T-cell (primary cell): ENCODE data around the gene NCAM2. TPM values are rescaled to one million over a fixed set of nuclear protein-coding genes. Genes with fewer than 3 reads are reported as not detected.
"Not testable (repeated sequence)": the region's sequence is repeated elsewhere in the genome, so short reads cannot be mapped to it uniquely, and the experiment has no call there.

Experiments used
- ATAC-seq, 4 experiments: fragments of 200-7000 bp in 3 of 4; fragments of 150-1000 bp in 1 of 4; cut with Tn5 transposase; replicated peaks in 1 of 4; 1 replicate in 3 of 4; 2 replicates in 1 of 4; pipeline ENCODE4 v1.10.0; 2021; ENCODE audit warnings: moderate library complexity in 3 of 4, mild to moderate bottlenecking in 2 of 4, moderate number of reproducible peaks in 1 of 4
- CTCF ChIA-PET, 2 donors: fragments of 300-600 bp; sonication (Branson Sonifier 250); formaldehyde crosslinking; loops; one replicate each; lab custom pipeline; 2022; ENCODE audit warnings: antibody characterized with exemption in 2 of 2; lab: Charles Lee
- POLR2A ChIA-PET, 2 donors: fragments of 300-600 bp; sonication (Branson Sonifier 250); formaldehyde crosslinking; loops; one replicate each; lab custom pipeline; 2022; ENCODE audit warnings: antibody characterized with exemption in 2 of 2; lab: Charles Lee
- DNase-seq, 35 experiments: peaks; one replicate each; pipeline versions ENCODE4 v3.0.0 to v3.0.0-alpha.2; 2013 to 2023
- H3K27ac ChIP-seq: one replicate; pipeline ENCODE4 v1.5.1; 2013; ENCODE audit warnings: low read length
- H3K27me3 ChIP-seq, 2 experiments: replicated peaks in 1 of 2; 1 replicate in 1 of 2; 2 replicates in 1 of 2; pipeline versions ENCODE4 v1.6.1 to v1.7.0; 2013; ENCODE audit warnings: low read length in 1 of 2, mixed read lengths in 1 of 2; ENCODE audit not compliant: control insufficient read depth in 2 of 2, insufficient read depth in 2 of 2; ENCODE audit errors: extremely low read depth in 1 of 2
- H3K36me3 ChIP-seq, 2 donors: 1 replicate in 1 of 2; 2 replicates in 1 of 2; pipeline versions ENCODE4 v1.6.1 to v1.7.0; 2013; ENCODE audit warnings: low read length in 1 of 2; ENCODE audit not compliant: control insufficient read depth in 2 of 2, insufficient read depth in 1 of 2; ENCODE audit errors: extremely low read depth in 1 of 2
- H3K4me1 ChIP-seq, 2 experiments: 1 replicate in 1 of 2; 2 replicates in 1 of 2; pipeline versions ENCODE4 v1.6.1 to v1.7.0; 2013; ENCODE audit warnings: low read length in 2 of 2, mixed read lengths in 1 of 2; ENCODE audit not compliant: insufficient read depth in 2 of 2, control insufficient read depth in 1 of 2; ENCODE audit errors: extremely low read depth in 1 of 2
- H3K4me3 ChIP-seq, 2 donors: 1 replicate in 1 of 2; 2 replicates in 1 of 2; pipeline versions ENCODE4 v1.5.1 to v1.7.0; 2013; ENCODE audit warnings: mild to moderate bottlenecking in 2 of 2, low read length in 1 of 2, moderate library complexity in 1 of 2; ENCODE audit not compliant: control insufficient read depth in 1 of 2; ENCODE audit errors: extremely low read depth in 1 of 2
- H3K9me3 ChIP-seq: 2 replicates; pipeline ENCODE4 v1.7.0; 2013
- H3K27ac Mint-ChIP-seq, 2 donors: one replicate each; pipeline ENCODE4 v1.8.0; 2020 to 2021; ENCODE audit warnings: mild to moderate bottlenecking in 2 of 2, mixed read lengths in 2 of 2
- H3K27me3 Mint-ChIP-seq, 2 donors: one replicate each; pipeline ENCODE4 v1.8.0; 2021 to 2022; ENCODE audit warnings: mixed read lengths in 2 of 2
- H3K36me3 Mint-ChIP-seq: one replicate; pipeline ENCODE4 v1.8.0; 2021; ENCODE audit warnings: mixed read lengths
- H3K4me1 Mint-ChIP-seq, 3 donors: one replicate each; pipeline ENCODE4 v1.8.0; 2020 to 2022; ENCODE audit warnings: mixed read lengths in 3 of 3, mild to moderate bottlenecking in 1 of 3
- H3K4me3 Mint-ChIP-seq, 3 donors: one replicate each; pipeline ENCODE4 v1.8.0; 2020 to 2022; ENCODE audit warnings: mild to moderate bottlenecking in 3 of 3, mixed read lengths in 3 of 3, moderate library complexity in 3 of 3
- H3K9me3 Mint-ChIP-seq, 3 donors: one replicate each; pipeline ENCODE4 v1.8.0; 2020 to 2022; ENCODE audit warnings: mixed read lengths in 3 of 3
- WGBS: methylation state at CpG from one replicate; pipeline ENCODE4 v1.1.5; 2013; ENCODE audit warnings: missing lambda C conversion rate; ENCODE audit not compliant: insufficient coverage; 5-methylcytosine and 5-hydroxymethylcytosine counted together
- total RNA-seq, 35 experiments: library from RNA in 6 of 35; stranded (reverse) in 6 of 35; fragments of 120-200 nt in 1 of 35; gene quantifications; one replicate each; pipeline versions ENCODE4 v1.2.1 to v1.2.4 and lab custom pipeline; 2013 to 2026

The NCAM2 gene
- total RNA-seq, 5 donors from 2014 or later (not counting 1 experiment from before 2014, with no cell fraction given): 0.41 to 0.46 TPM; not detected in 3

DNA sequence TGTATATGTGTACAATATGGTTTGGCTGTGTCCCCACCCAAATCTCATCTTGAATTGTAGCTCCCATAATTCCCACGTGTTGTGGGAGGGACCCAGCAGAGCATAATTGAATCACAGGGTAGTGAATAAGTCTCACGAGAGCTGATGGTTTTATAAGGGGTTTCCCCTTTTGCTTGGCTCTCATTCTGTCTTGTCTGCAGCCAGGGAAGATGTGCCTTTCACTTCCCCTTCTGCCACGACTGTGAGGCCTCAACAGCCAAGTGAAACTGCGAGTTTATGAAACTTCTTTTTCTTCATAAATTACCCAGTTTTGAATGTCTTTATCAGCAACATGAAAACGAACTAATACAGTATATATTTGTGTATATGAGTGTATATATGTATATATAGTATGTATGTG is 406.1 kb downstream of the NCAM2 start:
- no CpG with 5 or more reads among the region's 5 CpGs for WGBS
- H3K4me1 ChIP-seq, H3K36me3 ChIP-seq, CTCF ChIA-PET, DNase-seq, H3K4me3 ChIP-seq, H3K27ac ChIP-seq, H3K27me3 Mint-ChIP-seq, H3K9me3 ChIP-seq, H3K27me3 ChIP-seq, H3K4me3 Mint-ChIP-seq, ATAC-seq, POLR2A ChIA-PET, H3K36me3 Mint-ChIP-seq, H3K27ac Mint-ChIP-seq, H3K4me1 Mint-ChIP-seq: not testable (repeated sequence)
- peaks cover 9 to 27% (median 14%) of the 10 kb centered on the region in 3 donors for H3K9me3 Mint-ChIP-seq

GRCh38 chr21:21406921-21407320 is 408.7 kb downstream of the NCAM2 start:
- Histone ChIP-seq H3K36me3 (no peaks in the 10 kb centered on the region), H3K4me1 (no peaks in the 10 kb centered on the region), H3K9me3 (peaks cover 5% of the 10 kb centered on the region), H3K4me3 (no peak overlapping the region), H3K27me3 (no peaks in the 10 kb centered on the region), H3K27ac (no peak overlapping the region)
- POLR2A ChIA-PET: no interaction called here
- WGBS: no CpG with 5 or more reads among the region's 3 CpGs
- Mint-ChIP-seq H3K27me3 (no peaks in the 10 kb centered on the region), H3K27ac (no peak overlapping the region), H3K9me3 (peaks cover 9 to 18% (median 11%) of the 10 kb centered on the region in 3 donors), H3K4me3 (no peak overlapping the region), H3K4me1 (no peaks in the 10 kb centered on the region), H3K36me3 (no peaks in the 10 kb centered on the region)
- ATAC-seq: no peak
- no peak for DNase-seq
- CTCF ChIA-PET: no interaction called here

- H3K4me1 Mint-ChIP-seq: no peaks in the 10 kb centered on the region
- H3K36me3 Mint-ChIP-seq: no peaks in the 10 kb centered on the region
- Histone ChIP-seq H3K36me3 (no peaks in the 10 kb centered on the region), H3K4me3 (no peak overlapping the region), H3K9me3 (peaks cover 3% of the 10 kb centered on the region), H3K4me1 (no peaks in the 10 kb centered on the region), H3K27ac (no peak overlapping the region), H3K27me3 (no peaks in the 10 kb centered on the region)
- H3K9me3 Mint-ChIP-seq: peaks cover 3 to 11% (median 7%) of the 10 kb centered on the region in 3 donors
- POLR2A ChIA-PET: no interaction called here
- H3K27ac Mint-ChIP-seq: no peak overlapping the region
- ATAC-seq (no peak), DNase-seq (no peak)
- no peaks in the 10 kb centered on the region for H3K27me3 Mint-ChIP-seq
- 100% methylated on average over 2 of the region's 6 CpGs for WGBS
- CTCF ChIA-PET: no interaction called here
- no peak overlapping the region for H3K4me3 Mint-ChIP-seq
Observed at GRCh38 chr21:21412096-21412495, 413.9 kb downstream of the NCAM2 start.

- Histone ChIP-seq H3K27ac (no peak overlapping the region), H3K4me1 (no peaks in the 10 kb centered on the region), H3K27me3 (no peaks in the 10 kb centered on the region), H3K36me3 (no peaks in the 10 kb centered on the region), H3K4me3 (no peak overlapping the region), H3K9me3 (peaks cover 3% of the 10 kb centered on the region)
- Mint-ChIP-seq H3K27me3 (no peaks in the 10 kb centered on the region), H3K9me3 (peaks cover 3 to 14% (median 7%) of the 10 kb centered on the region in 3 donors), H3K4me1 (no peaks in the 10 kb centered on the region), H3K4me3 (no peak overlapping the region), H3K27ac (no peak overlapping the region), H3K36me3 (no peaks in the 10 kb centered on the region)
- DNase-seq (no peak), ATAC-seq (no peak)
- ChIA-PET CTCF (no interaction called here), POLR2A (no interaction called here)
- no CpG with 5 or more reads among the region's 1 CpG for WGBS
Observed at GRCh38 chr21:21415741-21416140, 417.5 kb downstream of the NCAM2 start.

GRCh38 chr21:21434944-21435343 is 436.7 kb downstream of the NCAM2 start:
- H3K4me1 Mint-ChIP-seq: no peaks in the 10 kb centered on the region
- no CpG with 5 or more reads among the region's 1 CpG for WGBS
- no peak overlapping the region for H3K27ac ChIP-seq
- no peak overlapping the region for H3K27ac Mint-ChIP-seq
- peaks cover 2 to 25% (median 4%) of the 10 kb centered on the region in 3 donors for H3K9me3 Mint-ChIP-seq
- ChIA-PET POLR2A (no interaction called here), CTCF (no interaction called here)
- no peak for ATAC-seq
- H3K36me3 Mint-ChIP-seq: no peaks in the 10 kb centered on the region
- no peaks in the 10 kb centered on the region for H3K9me3 ChIP-seq
- H3K4me3 Mint-ChIP-seq: no peak overlapping the region
- H3K4me3 ChIP-seq: no peak overlapping the region
- no peaks in the 10 kb centered on the region for H3K36me3 ChIP-seq
- DNase-seq: no peak
- no peaks in the 10 kb centered on the region for H3K4me1 ChIP-seq
- H3K27me3 ChIP-seq: no peaks in the 10 kb centered on the region
- no peaks in the 10 kb centered on the region for H3K27me3 Mint-ChIP-seq

- no peak for ATAC-seq
- no peaks in the 10 kb centered on the region for H3K4me1 Mint-ChIP-seq
- no peak overlapping the region for H3K27ac Mint-ChIP-seq
- Histone ChIP-seq H3K36me3 (no peaks in the 10 kb centered on the region), H3K27ac (no peak overlapping the region), H3K9me3 (no peaks in the 10 kb centered on the region), H3K4me3 (no peak overlapping the region), H3K27me3 (no peaks in the 10 kb centered on the region), H3K4me1 (no peaks in the 10 kb centered on the region)
- ChIA-PET CTCF (no interaction called here), POLR2A (no interaction called here)
- no peaks in the 10 kb centered on the region for H3K27me3 Mint-ChIP-seq
- H3K36me3 Mint-ChIP-seq: no peaks in the 10 kb centered on the region
- no peak overlapping the region for H3K4me3 Mint-ChIP-seq
- DNase-seq: no peak
- peaks cover 2 to 25% (median 4%) of the 10 kb centered on the region in 3 donors for H3K9me3 Mint-ChIP-seq
- WGBS: no CpG with 5 or more reads among the region's 1 CpG
Observed at GRCh38 chr21:21436012-21436534, 437.9 kb downstream of the NCAM2 start.

DNA sequence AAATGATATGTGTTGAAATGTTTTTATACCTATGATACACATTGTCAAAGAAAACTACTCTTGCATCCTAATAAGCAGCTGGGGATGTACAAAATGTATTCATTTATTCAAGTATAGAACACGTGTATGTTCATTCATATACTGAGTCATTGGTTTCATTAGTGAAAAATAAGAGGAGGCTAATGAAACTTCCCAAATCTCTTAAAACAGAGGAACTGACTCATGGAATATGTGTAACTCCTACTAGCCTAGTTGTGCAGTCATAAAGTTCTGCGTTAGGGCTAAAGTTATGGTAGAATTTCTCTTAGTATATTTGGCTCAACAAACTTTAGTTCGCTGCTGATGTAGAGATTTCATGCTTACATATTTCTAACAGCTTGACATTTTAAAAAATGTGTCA is 441.6 kb downstream of the NCAM2 start:
- Histone ChIP-seq H3K36me3 (no peaks in the 10 kb centered on the region), H3K4me1 (no peaks in the 10 kb centered on the region), H3K4me3 (no peak overlapping the region), H3K27ac (no peak overlapping the region), H3K9me3 (no peaks in the 10 kb centered on the region), H3K27me3 (no peaks in the 10 kb centered on the region)
- H3K27ac Mint-ChIP-seq: no peak overlapping the region
- H3K4me1 Mint-ChIP-seq: no peaks in the 10 kb centered on the region
- WGBS: no CpG with 5 or more reads among the region's 3 CpGs
- DNase-seq: no peak
- ATAC-seq: no peak
- H3K4me3 Mint-ChIP-seq: no peak overlapping the region
- H3K27me3 Mint-ChIP-seq: no peaks in the 10 kb centered on the region
- ChIA-PET POLR2A (no interaction called here), CTCF (no interaction called here)
- no peaks in the 10 kb centered on the region for H3K36me3 Mint-ChIP-seq
- peaks cover 2 to 19% (median 6%) of the 10 kb centered on the region in 3 donors for H3K9me3 Mint-ChIP-seq
